HG03342 (cell line): ENCODE results near the gene PLXDC1.

ENCODE experiments used
- ATAC-seq: cut with Tn5 transposase; IDR thresholded peaks from one replicate; pipeline ENCODE4 v1.9.1; 2021; ENCODE audit warnings: mild to moderate bottlenecking, moderate library complexity; ENCODE audit not compliant: unreplicated experiment

PLXDC1 gene

GRCh38 chr17:39018267-39019134, 132.9 kb downstream of the PLXDC1 start:
- ATAC-seq: no peak

GRCh38 chr17:39016193-39017153, 135.0 kb downstream of the PLXDC1 start:
- ATAC-seq: no peak

- ATAC-seq: no peak
Observed at GRCh38 chr17:39015546-39015935, 135.9 kb downstream of the PLXDC1 start.

- no peak for ATAC-seq
Observed at GRCh38 chr17:39014795-39015545, 136.5 kb downstream of the PLXDC1 start.

- no peak for ATAC-seq
Observed at GRCh38 chr17:39014044-39014794, 137.2 kb downstream of the PLXDC1 start.
